Uterus (tissue), 4 donors: ENCODE measurements around the gene HYDIN. TPM values are rescaled to one million over a fixed set of nuclear protein-coding genes. Genes with fewer than 3 reads are reported as not detected.

Source experiments
- DNase-seq, 2 donors: peaks; one replicate each; pipeline ENCODE4 v3.0.0-alpha.2; 2019 to 2020
- H3K27ac ChIP-seq, 2 donors: fragments of 200-600 bp; sonication (generic); 1 replicate in 1 of 2; 2 replicates in 1 of 2; pipeline ENCODE4 v1.5.1; 2016 to 2018
- H3K27me3 ChIP-seq, 2 donors: fragments of 200-600 bp; sonication (generic); one replicate each; pipeline ENCODE4 v1.5.1; 2018 to 2019; ENCODE audit warnings: control low read depth in 1 of 2
- H3K36me3 ChIP-seq, 2 donors: fragments of 200-600 bp; sonication (generic); one replicate each; pipeline ENCODE4 v1.5.1; 2019; ENCODE audit warnings: control low read depth in 1 of 2
- H3K4me1 ChIP-seq, 2 donors: fragments of 200-600 bp; sonication (generic); one replicate each; pipeline ENCODE4 v1.5.1; 2018 to 2019; ENCODE audit warnings: control low read depth in 1 of 2
- H3K4me3 ChIP-seq, 2 donors: fragments of 200-600 bp; sonication (generic); 1 replicate in 1 of 2; 2 replicates in 1 of 2; pipeline ENCODE4 v1.5.1; 2018 to 2019; ENCODE audit warnings: mild to moderate bottlenecking in 1 of 2
- H3K9me3 ChIP-seq, 2 donors: fragments of 200-600 bp; sonication (generic); one replicate each; pipeline ENCODE4 v1.5.1; 2019; ENCODE audit warnings: control low read depth in 1 of 2
- POLR2A ChIP-seq, 2 donors: fragments of 450-650 bp; IDR thresholded peaks; one replicate each; pipeline ENCODE4 v1.6.1; 2016; ENCODE audit warnings: antibody characterized with exemption in 2 of 2, mild to moderate bottlenecking in 1 of 2, moderate library complexity in 1 of 2
- intact Hi-C: fragments of 100-400 bp; cut with DNase I; formaldehyde crosslinking; loops from one replicate; pipeline ENCODE4 v1.15.1; 2023; ENCODE audit warnings: low total_unique reads
- total RNA-seq, 4 donors: library from RNA; depleted of rRNA in 3 of 4; stranded (reverse); fragments of >200 nt in 3 of 4; gene quantifications; one replicate each; pipeline versions ENCODE4 v1.1.0 to v1.2.4, GENCODE V29; 2014 to 2023
- TF ChIP-seq, protein P1 (sequence below), 4 experiments: fragments of 200-600 bp in 2 of 4; fragments of 450-650 bp in 2 of 4; sonication (generic) in 2 of 4; IDR thresholded peaks; one replicate each; pipeline ENCODE4 v1.5.1; 2016 to 2019; ENCODE audit warnings: antibody characterized with exemption in 4 of 4, mild to moderate bottlenecking in 2 of 4, moderate library complexity in 1 of 4
- donor health status: DM: yes; HTN: yes; CAD: no.

The HYDIN gene
- total RNA-seq, 4 donors from 2014 or later, result under 0.01 to 23.6 (median 8.8) TPM

DNA sequence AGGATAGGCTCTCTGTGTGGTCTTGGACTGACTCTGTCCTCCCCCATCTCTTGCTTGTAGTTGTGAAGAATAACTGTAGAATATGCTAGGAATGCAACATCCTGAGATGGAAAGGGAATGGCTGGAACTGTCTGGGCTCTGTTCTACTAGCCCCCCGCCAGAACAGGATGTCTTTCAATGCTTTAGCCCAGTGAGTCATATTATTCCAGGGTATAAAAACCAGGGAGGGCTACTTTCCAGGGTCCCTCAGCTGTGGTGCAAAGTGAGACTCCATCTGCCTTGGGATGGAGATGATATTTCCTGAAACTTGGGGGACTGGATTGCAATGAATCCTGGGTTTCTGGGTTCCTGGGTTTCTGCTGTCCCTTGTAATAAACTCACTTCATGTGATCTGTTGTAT, 32.1 kb downstream of the HYDIN start:
- intact Hi-C loops, result no loop called here
- H3K27me3 ChIP-seq, result no peaks in the 10 kb centered on the region
- H3K36me3 ChIP-seq, result no peaks in the 10 kb centered on the region
- no peak for DNase-seq
- no peak overlapping the region for H3K4me3 ChIP-seq
- H3K27ac ChIP-seq, result no peak overlapping the region
- no peak for TF ChIP-seq POLR2A (IDR thresholded peaks at IDR 0.05)
- TF ChIP-seq, protein P1, sequence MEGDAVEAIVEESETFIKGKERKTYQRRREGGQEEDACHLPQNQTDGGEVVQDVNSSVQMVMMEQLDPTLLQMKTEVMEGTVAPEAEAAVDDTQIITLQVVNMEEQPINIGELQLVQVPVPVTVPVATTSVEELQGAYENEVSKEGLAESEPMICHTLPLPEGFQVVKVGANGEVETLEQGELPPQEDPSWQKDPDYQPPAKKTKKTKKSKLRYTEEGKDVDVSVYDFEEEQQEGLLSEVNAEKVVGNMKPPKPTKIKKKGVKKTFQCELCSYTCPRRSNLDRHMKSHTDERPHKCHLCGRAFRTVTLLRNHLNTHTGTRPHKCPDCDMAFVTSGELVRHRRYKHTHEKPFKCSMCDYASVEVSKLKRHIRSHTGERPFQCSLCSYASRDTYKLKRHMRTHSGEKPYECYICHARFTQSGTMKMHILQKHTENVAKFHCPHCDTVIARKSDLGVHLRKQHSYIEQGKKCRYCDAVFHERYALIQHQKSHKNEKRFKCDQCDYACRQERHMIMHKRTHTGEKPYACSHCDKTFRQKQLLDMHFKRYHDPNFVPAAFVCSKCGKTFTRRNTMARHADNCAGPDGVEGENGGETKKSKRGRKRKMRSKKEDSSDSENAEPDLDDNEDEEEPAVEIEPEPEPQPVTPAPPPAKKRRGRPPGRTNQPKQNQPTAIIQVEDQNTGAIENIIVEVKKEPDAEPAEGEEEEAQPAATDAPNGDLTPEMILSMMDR (IDR thresholded peaks at IDR 0.05), result no peak
- H3K4me1 ChIP-seq, result no peaks in the 10 kb centered on the region
- H3K9me3 ChIP-seq, result peaks cover 0 to 4% of the 10 kb centered on the region in 2 donors

DNA sequence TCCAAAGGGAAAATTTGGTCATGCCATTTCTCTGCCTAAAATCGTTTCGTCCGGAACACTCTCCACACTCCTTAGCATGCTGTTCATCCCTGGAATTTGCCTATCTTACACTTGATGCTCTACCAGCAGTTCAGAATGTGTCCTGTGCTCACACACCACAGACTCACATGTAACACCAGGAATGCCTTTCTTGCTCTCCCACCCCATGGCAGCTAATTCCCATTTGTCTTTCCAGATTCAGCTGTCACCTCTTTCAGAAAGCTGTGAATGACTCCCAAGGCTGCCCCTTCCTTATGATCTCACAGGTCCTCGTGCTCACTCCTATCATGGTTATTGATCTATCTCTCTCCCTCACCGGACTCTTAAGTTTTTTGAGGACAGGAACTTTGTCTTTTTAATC, 38.1 kb downstream of the HYDIN start:
- intact Hi-C loops, result no loop called here
- no peaks in the 10 kb centered on the region for H3K36me3 ChIP-seq
- H3K4me1 ChIP-seq, result no peaks in the 10 kb centered on the region
- H3K27ac ChIP-seq, result no peak overlapping the region
- TF ChIP-seq POLR2A (IDR thresholded peaks at IDR 0.05), result no peak
- TF ChIP-seq, protein P1 (IDR thresholded peaks at IDR 0.05), result no peak
- no peak for DNase-seq
- H3K4me3 ChIP-seq, result no peak overlapping the region
- H3K27me3 ChIP-seq, result no peaks in the 10 kb centered on the region
- H3K9me3 ChIP-seq, result no peaks in the 10 kb centered on the region

DNA sequence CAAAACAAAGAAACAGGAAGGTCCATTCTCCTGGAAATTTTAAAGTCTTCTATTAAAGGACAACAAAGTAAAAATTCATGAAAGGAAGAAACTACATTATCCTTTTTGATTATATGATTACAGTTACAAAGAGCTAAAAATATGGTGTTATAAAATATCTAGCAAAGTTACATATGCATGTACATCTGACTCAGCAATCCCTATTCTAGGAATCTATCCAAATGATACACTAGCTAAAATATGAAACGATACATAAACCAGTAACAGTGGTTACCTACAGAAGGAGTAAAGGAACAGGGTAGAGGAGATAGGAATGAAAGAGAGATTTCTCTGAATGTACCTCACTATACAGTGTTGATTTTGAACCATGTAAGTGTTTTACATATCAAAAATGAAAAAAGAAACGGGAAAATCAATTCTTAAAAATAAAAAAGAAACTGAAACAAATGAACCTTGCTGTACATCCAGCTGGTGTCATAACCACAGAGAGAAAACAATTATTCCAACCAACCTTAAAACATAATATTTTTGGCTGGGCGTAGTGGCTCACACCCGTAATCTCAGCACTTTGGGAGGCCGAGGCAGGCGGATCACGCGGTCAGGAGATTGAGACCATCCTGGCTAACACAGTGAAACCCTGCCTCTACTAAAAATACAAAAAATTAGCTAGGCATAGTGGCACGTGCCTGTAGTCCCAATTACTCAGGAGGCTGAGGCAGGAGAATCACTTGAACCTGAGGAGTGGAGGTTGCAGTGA, 41.4 kb downstream of the HYDIN start:
- no peak overlapping the region for H3K4me3 ChIP-seq
- TF ChIP-seq, protein P1 (IDR thresholded peaks at IDR 0.05), result no peak
- no peak for TF ChIP-seq POLR2A (IDR thresholded peaks at IDR 0.05)

DNA sequence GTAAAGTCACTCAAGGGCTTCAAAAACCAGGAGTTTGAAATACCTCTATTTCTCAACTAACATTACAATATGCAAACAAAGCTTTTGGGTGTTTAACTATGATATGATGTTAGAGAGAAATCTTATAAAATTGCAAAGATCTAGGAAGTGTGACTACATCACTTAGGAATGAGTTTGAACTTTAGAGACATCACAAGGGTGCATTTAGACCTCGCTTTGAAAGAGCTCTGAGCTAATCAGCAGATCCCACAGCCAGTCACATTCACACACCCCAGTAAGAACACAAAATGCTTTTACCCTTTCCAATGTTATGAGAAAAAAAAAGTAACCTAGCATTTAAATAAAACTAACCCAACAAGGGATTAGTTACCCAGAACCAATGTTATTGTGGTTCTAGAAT, 45.2 kb downstream of the HYDIN start:
- no peak for DNase-seq
- intact Hi-C loops, result no loop called here
- no peaks in the 10 kb centered on the region for H3K9me3 ChIP-seq
- no peak overlapping the region for H3K4me3 ChIP-seq
- no peak for TF ChIP-seq POLR2A (IDR thresholded peaks at IDR 0.05)
- TF ChIP-seq, protein P1 (IDR thresholded peaks at IDR 0.05), result no peak
- H3K36me3 ChIP-seq, result no peaks in the 10 kb centered on the region
- H3K4me1 ChIP-seq, result no peaks in the 10 kb centered on the region
- H3K27me3 ChIP-seq, result no peaks in the 10 kb centered on the region
- H3K27ac ChIP-seq, result no peak overlapping the region

More for the DNA sequence above, 41.4 kb downstream of the HYDIN start:
- Histone ChIP-seq H3K9me3 (no peaks in the 10 kb centered on the region), H3K4me1 (no peaks in the 10 kb centered on the region), H3K36me3 (no peaks in the 10 kb centered on the region), H3K27me3 (no peaks in the 10 kb centered on the region), H3K27ac (no peak overlapping the region)
- no peak for DNase-seq
- intact Hi-C loops, result no loop called here

DNA sequence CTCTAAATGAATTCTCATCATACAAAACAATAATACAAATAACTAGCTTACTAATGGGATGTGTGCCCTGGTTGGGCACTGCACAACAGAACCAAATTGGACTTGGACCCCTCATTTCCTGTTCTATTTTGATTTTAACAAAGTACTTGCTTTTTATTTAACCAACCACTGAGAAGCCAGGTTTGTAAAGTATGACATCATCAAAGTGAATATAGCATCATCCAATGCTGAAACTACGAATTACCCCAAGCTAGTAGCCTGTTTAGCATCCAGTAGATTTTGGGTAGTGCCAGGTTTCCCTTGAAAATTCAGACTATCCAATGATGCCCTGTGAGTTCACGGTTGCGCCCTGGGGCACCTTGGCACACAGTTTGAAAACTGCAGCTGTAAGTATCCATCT, 51.0 kb downstream of the HYDIN start:
- no peak for TF ChIP-seq POLR2A (IDR thresholded peaks at IDR 0.05)
- TF ChIP-seq, protein P1 (IDR thresholded peaks at IDR 0.05), result no peak
- H3K9me3 ChIP-seq, result no peaks in the 10 kb centered on the region
- no peaks in the 10 kb centered on the region for H3K36me3 ChIP-seq
- DNase-seq, result no peak
- no peak overlapping the region for H3K4me3 ChIP-seq
- no peaks in the 10 kb centered on the region for H3K27me3 ChIP-seq
- intact Hi-C loops, result no loop called here
- H3K27ac ChIP-seq, result no peak overlapping the region
- H3K4me1 ChIP-seq, result no peaks in the 10 kb centered on the region
